ENCODE measurements around the gene SHISAL1.

The SHISAL1 gene

GRCh38 chr22:44209343-44209742, 103.4 kb downstream of the SHISAL1 start:
- no peak for DNase-seq (ENCODE audit: low read depth in 2 of 2)

GRCh38 chr22:44207981-44208317, 104.8 kb downstream of the SHISAL1 start:
- no peak for DNase-seq (ENCODE audit: low read depth in 2 of 2)

- no peak for DNase-seq (ENCODE audit: low read depth in 2 of 2)
Measured at GRCh38 chr22:44207173-44207980, 105.4 kb downstream of the SHISAL1 start.

- DNase-seq (ENCODE audit: low read depth in 2 of 2), result no peak
Measured at GRCh38 chr22:44206696-44207095, 106.1 kb downstream of the SHISAL1 start.

- no peak for DNase-seq (ENCODE audit: low read depth in 2 of 2)
Measured at GRCh38 chr22:44206330-44206645, 106.5 kb downstream of the SHISAL1 start.

GRCh38 chr22:44205516-44206329, 107.0 kb downstream of the SHISAL1 start:
- DNase-seq (ENCODE audit: low read depth in 2 of 2), result no peak

DNA sequence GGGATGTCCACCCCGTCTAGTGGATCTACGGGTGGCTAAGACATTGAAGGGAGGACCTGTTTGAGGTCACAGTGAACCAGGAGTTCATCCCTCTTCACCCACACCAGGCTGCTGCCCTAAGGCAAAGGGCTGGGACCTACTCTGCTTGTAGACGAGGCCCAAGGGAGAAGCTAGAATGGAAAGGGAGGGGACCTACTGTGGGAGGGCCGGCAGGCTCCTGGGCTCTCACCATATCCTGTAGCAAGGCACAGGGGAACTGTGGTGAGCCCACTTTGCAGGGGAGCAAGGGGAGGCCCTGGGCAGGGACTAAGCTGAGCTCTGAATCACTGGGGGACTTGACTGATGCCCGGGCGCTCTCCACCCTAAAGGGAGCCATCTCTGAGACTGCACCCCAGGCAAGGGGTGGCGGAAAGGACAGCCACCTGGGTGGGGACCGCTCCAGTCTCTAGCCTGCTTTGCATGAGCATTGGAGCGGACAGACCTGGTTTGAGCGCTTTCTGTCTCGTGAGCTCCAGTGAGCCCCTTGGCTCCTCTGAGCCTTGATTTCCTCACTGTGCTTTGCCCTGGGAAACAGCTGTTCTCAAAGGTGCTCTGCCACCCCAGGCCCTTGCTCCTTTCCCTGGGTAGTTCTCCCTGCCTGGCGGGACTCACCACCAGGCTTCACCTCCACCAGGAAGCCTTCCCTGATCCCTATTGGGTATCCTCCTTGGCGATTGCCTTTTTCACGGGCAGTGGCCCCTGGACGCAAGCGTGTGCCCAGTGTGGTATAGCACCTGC, 107.8 kb downstream of the SHISAL1 start:
- no peak for DNase-seq (ENCODE audit: low read depth in 2 of 2)

GRCh38 chr22:44203203-44203602, 109.5 kb downstream of the SHISAL1 start:
- no peak for DNase-seq (ENCODE audit: low read depth in 2 of 2)

- no peak for DNase-seq (ENCODE audit: low read depth in 2 of 2)
Measured at GRCh38 chr22:44202261-44202789, 110.4 kb downstream of the SHISAL1 start.

DNA sequence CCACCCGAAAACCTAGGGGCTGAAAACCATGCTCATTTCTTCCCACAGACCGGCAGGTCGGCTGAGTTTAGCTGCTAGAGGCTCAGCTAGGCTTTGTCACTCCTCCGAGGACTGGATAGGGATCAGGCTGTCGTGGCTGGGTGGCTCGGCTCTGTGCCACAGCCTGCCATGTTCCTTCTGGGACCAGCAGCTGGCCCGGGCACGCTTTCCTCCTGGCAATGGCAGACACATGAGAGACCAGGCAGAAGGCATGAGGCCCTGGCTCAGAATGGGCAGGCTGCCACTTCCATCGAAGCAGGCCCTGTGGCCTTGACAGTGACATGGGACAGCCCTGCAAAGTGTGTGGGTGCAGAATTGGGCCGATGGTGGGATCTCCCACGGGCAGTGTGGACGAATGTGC, 111.1 kb downstream of the SHISAL1 start:
- DNase-seq (ENCODE audit: low read depth in 2 of 2), result no peak

DNA sequence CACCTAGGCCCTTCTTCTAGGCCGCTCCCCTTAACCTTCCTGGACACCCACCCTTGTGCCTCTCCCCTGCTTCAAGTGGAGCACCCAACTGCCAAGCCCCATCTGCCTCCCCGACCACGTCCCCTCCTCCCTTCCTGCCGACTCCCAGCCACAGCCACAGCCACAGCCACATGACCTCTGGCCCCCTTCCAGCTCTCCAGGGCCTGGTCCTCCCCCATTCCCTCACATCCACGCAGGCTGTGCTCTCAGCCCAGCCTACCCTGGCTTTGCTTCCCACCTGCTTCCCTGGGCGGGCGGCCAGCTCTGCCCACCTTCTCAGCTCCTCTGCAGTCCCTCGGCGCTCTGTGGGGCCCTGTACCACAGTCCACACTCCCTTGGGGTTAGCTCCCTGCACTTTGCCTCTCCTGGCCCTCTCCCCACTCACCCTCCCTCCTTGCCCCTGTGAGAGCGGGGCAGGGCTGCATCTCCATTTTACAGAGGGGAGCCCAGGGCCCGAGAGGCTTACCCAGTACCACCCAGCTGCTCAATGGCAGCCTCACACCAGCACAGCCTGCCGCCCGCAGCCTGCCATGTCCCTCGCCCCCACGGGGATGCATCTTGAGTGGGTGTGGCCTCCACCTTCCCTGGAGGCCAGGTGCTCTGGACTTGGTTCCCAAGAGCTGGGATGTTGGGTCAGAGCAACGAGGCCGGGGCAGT, 111.7 kb downstream of the SHISAL1 start:
- no peak for DNase-seq (ENCODE audit: low read depth in 2 of 2)

GRCh38 chr22:44200451-44200850, 112.3 kb downstream of the SHISAL1 start:
- no peak for DNase-seq (ENCODE audit: low read depth in 2 of 2)

DNA sequence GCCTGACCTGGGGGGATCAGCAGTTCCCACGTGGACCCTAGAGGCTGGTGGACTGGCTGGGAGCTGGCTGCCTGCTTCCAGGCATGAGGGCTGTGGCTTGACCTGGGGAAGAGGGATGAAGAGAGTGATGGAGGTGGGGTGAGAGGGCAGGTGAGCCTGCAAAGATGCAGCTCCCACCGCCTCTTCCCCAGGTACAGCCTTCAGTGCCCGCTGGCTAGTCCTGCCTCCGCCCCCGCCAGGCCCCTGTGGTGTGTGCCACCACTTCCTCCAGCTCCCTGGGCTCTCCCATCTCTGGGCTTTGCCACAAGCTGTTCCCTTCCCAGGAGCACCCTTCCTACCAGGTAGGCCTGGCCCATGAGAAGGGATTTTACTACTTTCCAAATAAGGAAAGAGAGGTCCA, 112.9 kb downstream of the SHISAL1 start:
- no peak for DNase-seq (ENCODE audit: low read depth in 2 of 2)

GRCh38 chr22:44199164-44199563, 113.6 kb downstream of the SHISAL1 start:
- DNase-seq (ENCODE audit: low read depth in 2 of 2), result no peak

DNA sequence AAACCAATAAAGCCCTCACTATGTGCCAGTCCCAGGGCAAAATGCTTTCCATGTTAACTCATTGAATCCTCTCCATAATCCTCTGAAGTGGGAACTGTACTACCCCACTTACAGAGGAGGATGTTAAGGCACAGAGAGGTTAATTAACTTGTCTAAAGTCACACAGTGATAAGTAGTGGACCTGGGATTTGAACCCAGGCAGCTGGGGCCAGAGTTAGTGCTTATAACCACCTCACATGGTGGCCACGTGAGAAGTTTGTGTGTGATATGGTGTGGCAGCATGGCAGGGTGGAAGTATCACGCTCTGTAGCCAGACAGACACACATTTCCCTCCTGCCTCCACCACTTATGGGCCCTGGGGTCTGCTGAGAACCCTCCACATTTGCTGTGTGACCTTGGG, 115.5 kb downstream of the SHISAL1 start:
- DNase-seq (ENCODE audit: low read depth in 2 of 2), result no peak

GRCh38 chr22:44196731-44197131, 116.0 kb downstream of the SHISAL1 start:
- DNase-seq (ENCODE audit: low read depth in 2 of 2), result no peak

- DNase-seq (ENCODE audit: low read depth in 2 of 2), result no peak
Measured at GRCh38 chr22:44196241-44196640, 116.5 kb downstream of the SHISAL1 start.

DNA sequence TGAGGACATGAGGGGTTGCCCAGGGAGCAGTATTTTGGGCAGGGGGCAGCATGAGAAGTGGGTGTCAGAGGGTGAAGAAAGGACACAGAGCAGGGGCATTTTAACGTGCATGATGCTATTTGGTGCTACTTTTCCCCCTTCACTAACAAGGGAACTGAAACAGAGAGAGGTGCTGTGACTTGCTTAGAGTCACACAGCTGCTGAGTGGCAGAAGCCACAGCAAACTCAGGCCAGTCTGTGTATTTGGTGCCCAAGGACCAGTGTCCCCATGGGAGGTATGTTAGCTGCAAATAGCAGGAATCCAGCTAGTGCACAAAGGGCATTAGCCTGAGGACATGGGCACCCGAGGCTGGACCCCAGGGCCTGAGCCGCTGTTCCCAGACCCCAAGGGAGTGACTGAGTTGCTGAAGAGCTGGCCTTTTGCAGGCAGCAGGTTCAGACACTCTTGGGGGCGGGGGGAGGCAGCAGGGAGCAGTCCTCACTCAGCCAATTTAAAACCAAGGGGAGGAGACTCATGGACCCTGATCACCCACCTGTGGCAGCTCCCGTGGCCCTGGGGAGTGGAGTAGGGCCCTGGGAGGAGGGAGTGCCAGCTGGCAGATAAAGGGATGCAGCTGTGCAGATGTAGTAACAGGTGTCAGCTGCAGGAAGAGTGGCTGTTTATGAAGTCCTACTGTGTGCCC, 117.4 kb downstream of the SHISAL1 start:
- no peak for DNase-seq (ENCODE audit: low read depth in 2 of 2)

GRCh38 chr22:44194569-44194968, 118.2 kb downstream of the SHISAL1 start:
- no peak for DNase-seq (ENCODE audit: low read depth in 2 of 2)
